GM20000 (cell line): ENCODE data around the gene ABCD2.
"Not testable (repeated sequence)": the region's sequence is repeated elsewhere in the genome, so short reads cannot be mapped to it uniquely, and the experiment has no call there.

Source experiments
- DNase-seq: peaks from one replicate; pipeline ENCODE4 v3.0.0; 2012; ENCODE audit warnings: low spot score
- CTCF ChIP-seq: IDR thresholded peaks from 2 replicates; pipeline ENCODE4 v1.5.1; 2012; ENCODE audit warnings: mild to moderate bottlenecking, control low read depth; ENCODE audit errors: extremely low read depth, missing control alignments

ABCD2 gene

GRCh38 chr12:39612250-39612649 is 7.4 kb downstream of the ABCD2 start:
- TF ChIP-seq CTCF = no peak
- no peak for DNase-seq

DNA sequence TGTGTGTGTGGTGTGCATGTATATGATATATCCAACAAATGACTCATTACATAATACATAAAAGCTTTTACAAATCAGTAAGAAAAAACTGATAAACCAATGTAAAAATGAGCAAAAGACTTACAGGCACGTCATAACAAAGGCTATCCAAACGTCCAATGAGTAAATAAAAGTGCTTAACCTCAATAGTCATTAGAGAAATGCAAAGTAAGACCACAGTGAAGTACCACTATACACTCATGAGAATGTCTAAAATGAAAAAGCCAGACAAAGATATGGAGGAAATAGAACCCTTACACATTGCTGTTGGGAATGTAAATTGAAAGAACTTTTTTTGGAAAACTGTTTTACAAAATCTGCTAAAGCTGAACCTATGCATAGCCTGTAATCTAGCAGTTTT is 7.8 kb downstream of the ABCD2 start:
- no peak for TF ChIP-seq CTCF
- DNase-seq = no peak

DNA sequence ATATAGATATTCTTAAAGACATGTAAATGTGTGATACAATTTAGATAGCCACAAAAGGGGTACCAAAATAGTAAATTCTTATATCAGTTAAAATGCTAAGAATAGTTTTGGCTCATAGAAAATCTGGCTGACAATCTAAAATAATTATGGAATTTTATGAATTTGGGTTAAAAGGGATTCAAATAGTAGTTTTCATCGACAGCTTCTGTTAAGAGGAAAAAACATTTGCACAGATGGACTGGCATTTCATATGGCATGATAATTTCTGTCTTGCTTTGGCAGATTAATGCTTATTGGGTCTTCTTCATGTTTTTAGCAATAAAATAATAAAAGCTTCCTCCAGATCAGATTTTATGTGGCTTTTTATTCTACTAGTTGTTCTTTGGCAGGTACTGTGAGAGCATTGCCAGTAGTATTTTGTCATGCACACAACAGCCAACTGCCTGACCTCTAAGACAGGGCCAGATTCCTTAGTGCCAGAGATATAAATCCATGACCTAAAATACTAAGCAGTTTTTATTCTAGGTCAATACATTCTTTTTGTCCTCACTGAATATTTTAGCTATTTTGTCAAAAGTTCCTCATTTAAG is 9.1 kb downstream of the ABCD2 start:
- TF ChIP-seq CTCF = no peak
- no peak for DNase-seq

DNA sequence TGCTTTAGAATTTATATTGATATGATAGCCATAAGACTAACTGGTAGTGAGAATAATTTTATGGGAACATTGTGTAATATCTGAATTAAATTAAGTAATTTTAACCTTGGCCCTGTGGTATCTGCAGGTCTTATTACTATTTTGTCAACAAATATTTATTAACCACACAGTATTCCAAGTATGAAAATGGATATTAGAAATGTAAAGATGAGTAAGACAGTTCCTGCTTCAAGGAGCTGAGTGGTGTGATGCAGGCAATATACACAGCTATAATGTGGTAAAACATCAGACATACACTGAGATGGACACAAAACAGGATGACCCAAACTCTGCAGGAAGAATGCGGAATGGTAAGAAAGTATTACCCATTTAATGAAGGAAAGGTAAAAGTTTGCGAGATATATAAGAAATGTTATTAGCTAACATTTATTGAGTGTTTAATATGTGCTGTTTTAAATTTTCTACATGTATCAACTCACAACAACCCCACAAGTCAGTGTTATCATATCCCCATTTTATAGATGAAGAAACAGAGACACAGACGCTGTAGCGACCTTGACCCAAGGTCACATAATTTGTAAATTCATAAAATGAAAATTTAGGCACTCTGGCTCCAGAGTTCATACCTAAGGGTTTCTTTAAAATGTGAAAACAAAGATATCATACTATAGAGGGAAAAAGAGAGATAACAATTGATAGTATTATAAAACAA is 12.7 kb downstream of the ABCD2 start:
- TF ChIP-seq CTCF = no peak
- DNase-seq = no peak

GRCh38 chr12:39605996-39606395 is 13.6 kb downstream of the ABCD2 start:
- no peak for DNase-seq
- no peak for TF ChIP-seq CTCF

DNA sequence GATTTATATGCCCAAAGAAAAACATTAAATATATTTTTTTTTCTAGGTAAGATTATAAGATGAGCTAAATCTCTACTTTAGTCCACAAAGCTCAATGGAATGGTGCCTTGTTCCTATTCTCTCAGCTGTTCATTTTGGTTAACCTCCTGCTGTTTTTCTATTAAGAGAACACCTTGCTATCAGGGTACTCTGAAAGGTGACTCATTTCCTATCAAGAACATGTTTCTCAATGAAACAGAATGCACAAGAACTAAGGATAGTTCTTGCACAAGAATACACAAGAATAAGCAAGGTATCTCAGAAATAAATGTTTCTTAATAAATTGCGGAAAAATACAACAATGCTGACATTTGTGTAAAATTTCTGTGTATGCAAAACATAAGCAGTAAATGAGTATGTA is 14.1 kb downstream of the ABCD2 start:
- no peak for TF ChIP-seq CTCF
- DNase-seq = no peak

- no peak for TF ChIP-seq CTCF
- no peak for DNase-seq
These were observed 16.5 kb downstream of the ABCD2 start for GRCh38 chr12:39603065-39603464.

GRCh38 chr12:39601951-39602350 is 17.7 kb downstream of the ABCD2 start:
- not testable (repeated sequence) for DNase-seq
